GM18873 (cell line): ENCODE results near the gene DNMT1.
"Not testable (repeated sequence)": the region's sequence is repeated elsewhere in the genome, so short reads cannot be mapped to it uniquely, and the experiment has no call there.

ENCODE experiments used
- ATAC-seq: cut with Tn5 transposase; IDR thresholded peaks from one replicate; pipeline ENCODE4 v1.9.1; 2021; ENCODE audit warnings: mild to moderate bottlenecking, moderate library complexity, moderate number of reproducible peaks; ENCODE audit not compliant: unreplicated experiment, low FRiP score

The DNMT1 gene

DNA sequence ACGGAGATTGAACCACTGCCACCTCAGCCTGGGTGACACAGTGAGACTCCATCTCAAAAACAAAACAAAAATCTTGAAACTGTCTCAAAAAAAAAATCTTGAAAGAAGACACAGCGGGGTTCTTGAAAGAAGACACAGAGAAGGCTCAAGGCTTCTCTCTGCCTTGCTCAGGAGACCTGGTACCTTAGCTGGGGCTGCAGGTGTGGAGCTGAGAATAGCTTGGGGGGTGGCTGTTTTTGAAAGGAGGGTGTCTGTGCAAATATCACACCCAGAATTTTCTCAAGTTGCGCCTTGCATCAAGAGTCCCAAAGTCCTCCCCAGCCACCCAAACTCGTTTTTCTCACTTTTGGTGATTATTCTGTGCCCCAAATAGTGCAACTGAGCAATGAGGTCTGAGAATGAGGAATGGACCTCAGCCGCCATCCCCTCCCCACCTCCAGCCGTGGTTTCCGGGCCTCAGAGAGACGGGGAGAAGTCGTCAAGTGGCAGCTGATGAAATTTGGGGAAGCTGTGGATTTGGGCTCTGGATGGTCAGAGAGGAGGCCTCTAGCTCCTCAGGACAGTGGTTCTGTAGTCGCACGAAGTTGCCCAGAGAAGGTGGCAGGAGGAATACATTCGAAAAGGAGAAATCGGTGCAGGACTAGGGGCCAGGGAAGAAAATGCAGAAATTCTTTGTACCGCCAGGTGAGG, 27.6 kb upstream of the DNMT1 start:
- no peak for ATAC-seq

DNA sequence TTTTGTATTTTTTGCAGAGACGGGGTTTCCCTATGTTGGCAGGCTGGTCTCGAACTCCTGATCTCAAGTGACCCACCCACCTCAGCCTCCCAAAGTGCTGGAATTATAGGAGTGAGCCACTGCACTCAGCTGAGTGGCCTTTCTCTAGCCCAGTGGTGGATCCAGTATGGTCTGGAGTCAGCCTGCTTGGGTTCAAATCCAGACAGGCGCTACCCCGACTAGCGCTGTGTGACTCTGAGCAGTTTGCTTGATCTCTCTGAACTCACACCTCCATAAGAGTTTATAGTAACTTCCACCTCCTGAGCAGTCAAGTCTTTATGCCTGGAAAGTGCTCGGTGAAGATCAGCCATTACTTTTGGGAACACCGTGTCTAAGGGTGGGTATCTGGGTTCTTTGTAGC, 25.9 kb upstream of the DNMT1 start:
- no peak for ATAC-seq

DNA sequence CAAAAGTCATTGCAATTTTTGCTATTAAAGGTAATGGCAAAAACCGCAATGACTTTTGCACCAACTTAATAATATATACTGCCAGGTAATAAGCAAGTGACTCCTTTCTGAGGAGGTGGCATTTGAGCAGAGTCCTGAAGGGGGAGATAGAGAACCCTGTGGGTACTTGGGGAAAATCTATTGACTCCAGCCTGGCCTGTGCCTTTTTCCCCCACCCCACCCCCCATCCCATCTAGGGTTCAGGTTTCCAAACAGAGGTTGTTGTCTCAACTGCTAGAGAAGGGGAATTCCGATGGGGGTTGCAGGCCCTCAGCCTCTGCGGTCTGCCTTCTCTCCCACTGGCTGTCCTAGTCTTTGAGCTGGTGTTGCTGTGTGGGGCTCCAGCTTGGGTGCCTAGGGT, 24.9 kb upstream of the DNMT1 start:
- peak; percentile 71 for ATAC-seq

DNA sequence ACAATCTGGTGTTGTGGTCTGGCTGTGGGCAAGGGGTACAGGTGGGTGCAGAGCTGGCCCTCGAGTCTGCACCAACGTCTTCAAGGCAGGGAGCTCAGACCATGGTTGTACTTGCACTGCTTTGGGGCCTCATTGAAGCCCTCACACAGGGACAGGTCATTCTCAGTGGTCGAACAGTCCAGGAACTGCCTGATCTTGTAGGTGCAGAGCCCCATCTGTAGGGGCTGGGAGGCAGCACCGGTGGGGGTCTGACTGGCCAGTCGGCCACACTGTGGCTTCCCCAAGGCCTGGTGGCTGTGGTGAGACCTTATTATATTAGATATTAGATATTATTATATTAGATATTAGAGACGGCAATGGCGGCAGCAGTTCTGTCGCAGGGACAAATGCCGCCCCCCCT, 22.3 kb upstream of the DNMT1 start:
- no peak for ATAC-seq

DNA sequence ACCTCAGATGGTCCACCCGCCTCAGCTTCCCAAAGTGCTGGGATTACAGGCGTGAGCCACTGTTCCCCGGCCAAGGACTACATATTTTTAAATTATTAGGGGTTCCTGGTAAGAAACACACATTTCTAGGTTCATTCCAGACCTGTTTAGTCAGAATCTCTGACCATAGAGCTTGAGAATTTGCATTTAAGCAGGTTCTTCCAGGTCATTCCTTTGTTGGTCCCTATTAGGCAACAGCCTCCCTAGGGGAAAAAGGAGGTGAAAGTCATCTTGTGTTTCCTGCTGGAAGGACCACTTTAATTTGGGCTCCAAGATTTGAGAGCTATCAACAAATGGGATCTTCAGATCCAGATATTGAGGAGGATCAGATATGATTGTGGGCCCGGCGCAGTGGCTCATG, 20.0 kb upstream of the DNMT1 start:
- ATAC-seq = no peak

DNA sequence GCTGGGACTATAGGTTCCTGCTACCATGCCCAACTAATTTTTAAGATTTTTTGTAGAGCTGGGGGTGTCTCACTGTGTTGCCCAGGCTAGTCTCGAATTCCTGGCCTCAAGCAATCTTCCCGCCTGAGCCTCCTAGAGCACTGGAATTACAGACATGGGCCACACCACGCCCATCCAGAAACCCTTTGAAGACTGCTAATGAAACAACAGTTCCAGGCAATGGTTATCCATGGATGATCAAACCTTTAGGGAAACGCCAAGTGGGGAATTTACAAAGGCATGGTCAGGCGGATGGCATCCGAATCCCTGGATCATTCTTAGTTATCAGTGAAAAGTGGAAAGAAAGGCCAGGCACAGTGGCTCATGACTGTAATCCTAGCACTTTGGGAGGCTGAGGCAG, 16.9 kb upstream of the DNMT1 start:
- ATAC-seq = no peak

DNA sequence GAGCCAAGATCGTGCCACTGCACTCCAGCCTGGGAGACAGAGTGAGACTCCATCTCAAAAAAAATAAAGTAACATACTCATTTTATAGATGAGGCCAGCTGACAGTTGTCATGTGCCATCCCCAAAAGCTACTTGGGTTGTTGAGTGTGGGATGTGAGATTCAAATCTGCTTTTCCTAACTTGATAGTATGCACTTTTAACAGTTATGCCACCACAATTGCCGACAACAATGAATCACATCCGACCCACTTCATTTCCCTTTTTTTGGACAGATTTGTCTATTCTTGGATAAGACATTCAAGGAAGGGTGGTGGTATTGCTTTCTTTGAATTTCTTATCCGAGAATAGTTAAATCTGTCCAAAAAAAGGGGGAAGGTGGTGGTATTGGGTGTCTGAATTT, 16.3 kb upstream of the DNMT1 start:
- ATAC-seq = no peak

DNA sequence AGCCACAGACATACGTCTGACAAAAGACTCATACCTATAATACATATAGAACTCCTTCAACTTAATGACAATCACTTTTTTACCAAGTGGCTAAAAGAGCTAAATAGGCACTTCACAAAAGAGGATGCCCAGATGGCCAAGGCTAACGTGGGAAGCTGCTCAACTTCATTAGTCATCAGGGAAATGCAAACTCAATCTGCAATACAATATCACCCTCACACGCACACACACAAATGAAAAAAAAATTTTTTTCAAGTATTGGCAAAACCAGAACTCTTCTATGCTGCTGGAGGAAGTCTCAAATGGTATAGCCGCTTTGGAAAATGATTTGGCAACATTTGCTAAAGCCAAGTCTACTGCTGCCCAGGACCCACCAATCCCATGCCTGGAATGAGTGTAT, 14.6 kb upstream of the DNMT1 start:
- no peak for ATAC-seq

DNA sequence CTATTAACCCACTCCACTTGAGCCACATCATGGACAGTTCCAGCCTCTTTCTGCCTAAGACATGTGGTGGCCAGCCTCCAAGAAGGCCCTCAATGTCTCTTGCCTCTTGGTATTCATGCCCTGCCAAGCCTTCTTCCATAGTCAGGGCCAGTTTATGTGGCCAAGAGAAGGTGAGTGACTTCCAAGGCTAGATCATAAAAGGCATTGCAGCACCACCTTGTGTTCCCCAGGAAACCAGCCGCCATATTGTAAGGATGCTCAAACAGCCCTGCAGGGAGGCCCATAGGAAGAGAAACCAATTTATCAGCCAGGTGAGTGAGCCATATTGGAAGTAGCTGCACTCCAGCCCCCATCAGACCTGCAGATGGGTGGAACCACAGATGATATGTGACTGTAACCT, 12.3 kb upstream of the DNMT1 start:
- no peak for ATAC-seq

DNA sequence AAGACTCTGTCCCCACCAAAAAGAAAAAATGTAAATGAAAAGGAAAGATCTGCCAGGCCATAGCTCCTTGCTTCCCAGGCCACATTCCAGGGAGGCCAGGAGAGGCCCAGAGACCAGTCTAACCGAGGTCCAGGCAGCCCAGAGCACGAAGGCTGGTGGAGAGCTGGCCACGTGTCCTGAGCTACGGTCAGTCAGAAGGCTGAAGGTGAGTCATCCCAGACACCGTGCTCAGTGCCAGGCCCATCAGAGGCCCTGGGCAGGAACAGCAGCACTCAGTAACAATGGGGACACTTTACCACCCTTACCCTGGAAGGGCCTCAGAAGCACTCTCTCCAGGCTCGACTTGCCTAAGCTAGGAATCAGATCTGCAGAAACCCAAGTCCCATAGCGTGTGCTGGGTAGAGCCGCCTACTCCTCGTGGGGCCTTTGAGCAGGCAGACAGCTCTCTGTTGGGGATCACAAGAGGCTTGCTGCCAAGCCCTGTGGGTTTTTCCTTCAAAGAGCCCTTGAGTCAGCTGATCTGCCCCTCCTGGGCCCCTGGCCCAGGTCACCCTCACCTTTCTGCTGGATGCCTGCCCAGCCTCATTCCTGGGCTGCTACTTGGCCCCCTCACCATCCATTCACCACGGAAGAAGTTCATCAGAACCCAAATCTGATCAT, 11.6 kb upstream of the DNMT1 start:
- no peak for ATAC-seq

DNA sequence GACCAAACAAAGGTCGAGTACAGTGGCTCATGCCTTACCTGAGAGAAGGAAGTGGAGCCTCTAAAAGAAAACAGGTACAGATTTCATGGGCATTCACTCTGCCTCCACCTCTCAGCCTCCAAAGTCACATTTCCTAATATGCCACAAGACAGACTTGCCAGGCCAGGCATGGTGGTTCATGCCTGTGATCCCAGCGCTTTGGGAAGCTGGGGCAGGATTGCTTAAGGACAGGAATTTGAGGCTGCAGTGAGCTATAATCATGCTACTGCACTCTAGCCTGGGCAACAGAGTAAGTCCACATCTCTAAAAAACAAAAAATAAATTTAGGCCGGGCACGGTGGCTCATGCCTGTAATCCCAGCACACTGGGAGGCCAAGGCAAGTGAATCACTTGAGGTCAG, 10.9 kb upstream of the DNMT1 start:
- no peak for ATAC-seq

DNA sequence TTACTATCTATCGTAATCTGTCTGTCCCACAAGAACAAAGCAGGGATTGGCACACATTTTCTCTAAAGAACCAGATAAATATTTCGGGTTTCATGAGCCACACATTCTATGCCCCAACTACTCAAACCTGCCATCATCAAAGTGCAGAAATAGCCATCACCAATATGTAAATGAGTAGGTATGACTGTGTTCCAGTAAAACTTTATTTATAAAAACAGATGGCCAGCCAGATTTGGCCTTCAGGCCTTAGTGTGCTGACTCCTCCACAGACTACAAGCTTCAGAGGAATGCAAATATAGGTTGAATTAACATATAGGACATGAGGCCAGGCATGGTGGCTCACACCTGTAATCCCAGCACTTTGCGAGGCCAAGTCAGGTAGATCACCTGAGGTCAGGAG, 8.9 kb upstream of the DNMT1 start:
- ATAC-seq = no peak

DNA sequence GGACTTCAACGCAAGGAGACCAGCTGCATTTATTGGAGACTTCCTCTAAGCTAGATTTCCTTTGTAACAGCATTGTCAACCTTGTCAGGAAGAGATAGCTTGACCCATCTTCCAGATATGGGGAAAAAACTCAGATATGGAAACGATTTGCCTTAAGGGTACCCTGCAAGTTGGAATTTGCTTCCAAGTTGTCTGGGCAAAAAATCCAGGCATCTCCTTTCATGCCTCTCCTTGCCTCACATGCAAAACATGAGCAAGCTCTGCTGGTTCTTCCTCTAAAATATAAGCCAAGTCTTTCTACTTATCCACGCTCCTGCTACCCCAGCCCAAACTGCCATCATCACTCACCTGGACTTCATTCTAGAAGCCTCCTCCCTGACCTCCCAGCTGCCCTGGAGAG, 6.4 kb upstream of the DNMT1 start:
- ATAC-seq = no peak

DNA sequence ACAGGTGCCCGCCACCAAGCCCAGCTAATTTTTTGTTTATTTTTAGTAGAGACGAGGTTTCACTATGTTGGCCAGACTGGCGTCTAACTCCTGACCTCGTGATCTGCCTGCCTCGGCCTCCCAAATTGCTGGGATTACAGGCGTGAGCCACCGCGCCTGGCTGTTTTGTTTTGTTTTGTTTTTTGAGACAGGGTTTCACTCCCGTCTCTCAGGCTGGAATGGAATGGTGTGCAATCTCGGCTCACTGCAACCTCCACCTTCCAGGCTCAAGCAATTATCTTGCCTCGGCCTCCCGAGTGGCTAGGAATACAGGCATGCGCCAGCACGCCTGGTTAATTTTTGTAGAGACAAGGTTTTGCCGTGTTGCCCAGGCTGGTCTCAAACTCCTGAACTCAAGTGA, 5.3 kb upstream of the DNMT1 start:
- ATAC-seq = not testable (repeated sequence)

DNA sequence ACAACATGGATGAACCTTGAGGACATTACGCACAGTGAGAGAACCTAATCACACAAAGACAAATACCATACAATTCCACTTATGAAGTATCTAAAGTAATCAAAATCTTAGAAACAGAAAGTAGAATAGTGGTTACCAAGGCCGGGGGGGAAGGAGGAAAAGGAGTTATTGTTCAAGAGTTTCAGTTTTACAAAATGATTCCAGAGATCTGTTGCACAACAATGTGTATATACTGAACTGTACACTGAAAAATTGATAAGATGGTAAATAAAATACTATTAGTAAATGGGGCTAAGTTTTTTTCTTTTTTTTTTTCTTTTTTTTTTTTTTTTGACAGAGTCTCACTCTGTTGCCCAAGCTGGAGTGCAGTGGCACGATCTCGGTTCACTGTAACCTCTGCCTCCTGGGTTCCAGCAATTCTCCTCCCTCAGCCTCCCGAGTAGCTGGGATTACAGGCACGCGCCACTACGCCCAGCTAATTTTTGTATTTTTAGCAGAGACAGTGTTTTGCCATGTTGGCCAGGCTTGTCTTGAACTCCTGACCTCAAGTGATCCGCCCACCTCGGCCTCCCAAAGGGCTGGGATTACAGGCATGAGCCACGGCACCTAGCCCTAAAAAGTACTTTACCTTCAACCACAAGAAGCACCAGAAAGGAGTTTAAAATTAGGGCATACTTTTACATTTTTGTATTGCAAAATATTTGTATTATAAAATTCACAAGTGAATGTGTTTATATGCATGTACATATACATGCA, 4.3 kb upstream of the DNMT1 start:
- ATAC-seq = not testable (repeated sequence)

DNA sequence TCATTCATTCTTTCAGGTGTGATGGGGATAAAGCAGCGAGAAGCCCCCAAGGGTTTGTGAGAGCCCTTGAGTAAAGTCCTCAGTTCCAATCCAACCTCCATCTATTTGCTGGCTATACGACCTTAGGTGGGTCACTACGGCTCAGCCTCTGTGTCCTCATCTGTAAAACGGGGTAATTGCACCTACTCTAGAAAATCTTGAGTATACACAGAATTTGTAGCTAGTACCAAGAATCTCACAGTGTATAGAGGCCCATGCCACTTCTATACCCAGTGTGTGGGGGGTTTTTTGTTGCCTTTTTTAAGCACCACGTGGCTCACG, 406 bp upstream of the DNMT1 start:
- ATAC-seq = no peak

DNA sequence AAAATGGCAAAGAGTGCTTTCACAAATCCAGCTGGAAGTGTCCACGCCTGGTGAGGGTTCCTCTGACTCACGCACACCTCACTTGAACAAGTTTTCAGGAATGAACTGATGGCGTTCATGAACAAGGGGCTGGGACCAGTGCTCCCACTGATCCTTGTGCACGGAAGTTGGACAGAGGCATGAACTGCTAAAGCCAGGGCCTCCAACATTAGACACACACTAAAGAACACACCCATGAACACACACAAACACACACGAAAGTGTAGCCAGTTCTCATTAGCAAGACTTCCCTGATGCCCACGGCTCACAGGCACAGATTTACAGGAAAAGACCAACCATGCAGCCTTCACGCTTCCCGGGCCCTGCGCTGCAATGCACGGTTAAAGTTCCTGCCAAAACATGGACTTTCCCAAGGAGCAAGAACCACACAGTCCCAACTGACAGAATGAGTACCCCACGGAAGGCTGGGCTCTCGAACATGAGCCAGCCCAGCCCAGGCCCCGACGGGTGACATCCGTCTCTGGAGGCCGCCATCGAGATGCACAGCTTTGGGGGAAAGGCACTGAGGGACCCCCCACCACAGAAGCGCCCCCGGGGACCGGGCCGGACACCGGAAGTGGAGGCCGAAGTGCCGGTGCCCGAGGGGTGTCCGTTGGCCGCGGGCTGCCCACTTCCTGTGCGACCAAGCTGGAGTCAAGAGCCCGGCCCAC, 808 bp downstream of the DNMT1 start:
- peak; percentile 11 for ATAC-seq

DNA sequence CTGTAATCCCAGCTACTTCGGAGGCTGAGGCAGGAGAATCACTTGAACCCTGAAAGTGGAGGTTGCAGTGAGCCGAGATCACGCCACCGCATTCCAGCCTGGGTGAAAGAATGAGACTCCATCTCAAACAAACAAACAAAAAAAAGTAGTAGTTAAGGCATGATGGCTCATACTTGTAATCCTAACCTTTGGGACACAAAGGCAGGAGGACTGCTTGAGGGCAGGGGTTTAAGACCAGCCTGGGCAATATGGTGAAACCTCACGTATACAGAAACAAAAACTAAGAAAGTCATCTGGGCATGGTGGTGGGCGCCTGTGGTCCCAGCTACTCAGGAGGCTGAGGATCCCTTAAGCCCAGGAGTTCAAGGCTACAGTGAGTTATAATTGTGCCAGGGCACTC, 1.8 kb downstream of the DNMT1 start:
- ATAC-seq = no peak

DNA sequence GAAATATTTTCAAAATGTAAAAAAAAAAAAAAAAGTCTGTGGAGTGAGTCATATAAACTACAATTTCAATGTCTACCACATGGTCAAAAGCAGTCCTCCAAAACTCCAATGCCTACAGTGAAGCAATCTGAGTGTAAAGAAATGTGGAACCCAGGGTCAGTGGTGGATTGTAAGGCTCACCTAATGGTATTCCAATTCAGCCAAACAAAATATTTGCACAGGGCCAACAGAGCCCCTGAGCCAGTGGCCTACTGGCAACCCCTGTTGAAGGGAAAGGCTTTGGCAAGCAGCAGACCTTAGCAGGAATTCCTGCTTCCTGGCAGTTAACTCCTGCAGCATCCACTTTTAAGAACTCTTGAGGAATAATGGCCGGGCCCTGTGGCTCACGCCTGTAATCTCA, 3.4 kb downstream of the DNMT1 start:
- ATAC-seq = no peak

DNA sequence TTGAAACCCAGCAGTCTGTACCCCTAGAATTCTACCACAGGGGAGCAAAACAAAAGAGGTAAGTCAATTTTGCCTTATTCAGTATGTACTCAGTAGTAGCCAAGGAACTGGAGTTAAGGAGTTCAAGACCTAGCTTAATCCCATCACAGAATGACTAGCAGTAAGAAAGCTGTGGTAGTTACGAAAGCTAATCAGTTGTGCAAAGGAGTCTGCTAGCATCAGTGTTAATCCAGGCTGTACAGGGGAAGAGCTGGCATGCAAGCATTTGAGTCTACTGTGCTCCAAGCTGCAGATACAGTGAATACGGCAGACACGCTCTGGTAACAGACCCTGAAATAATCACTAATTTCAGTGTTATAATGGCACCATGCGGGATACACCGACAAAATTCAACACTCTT, 4.7 kb downstream of the DNMT1 start:
- ATAC-seq = no peak

DNA sequence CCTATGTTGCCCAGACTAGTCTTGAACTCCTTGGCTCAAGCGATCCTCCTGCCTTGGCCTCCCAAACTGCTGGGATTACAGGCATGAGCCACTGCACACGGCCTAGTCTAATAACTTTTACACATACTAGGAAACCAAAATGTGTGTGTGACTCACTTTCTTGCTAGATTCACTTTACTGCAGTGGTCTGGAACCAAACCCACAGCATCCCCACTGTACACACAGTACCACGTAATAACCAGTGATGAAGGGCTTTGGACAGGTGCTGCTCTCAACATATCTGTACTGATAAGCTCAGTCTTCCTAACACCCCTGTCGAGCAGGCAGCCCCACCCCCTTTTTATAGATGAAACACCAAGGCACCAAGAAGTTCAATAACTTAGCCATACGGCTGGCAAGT, 5.1 kb downstream of the DNMT1 start:
- ATAC-seq = no peak
